Breast epithelium (tissue), 4 donors: ENCODE data around the gene BTAF1. TPM values are rescaled to one million over a fixed set of nuclear protein-coding genes. Genes with fewer than 3 reads are reported as not detected.
A peak's percentile ranks its signal among the peaks of the same experiment; 100 is the strongest.

ENCODE experiments used
- DNase-seq, 2 donors: peaks; one replicate each; pipeline ENCODE4 v3.0.0-alpha.2; 2019; ENCODE audit warnings: low spot score in 2 of 2
- H3K27ac ChIP-seq, 2 donors: fragments of 200-600 bp; sonication (generic) in 1 of 2; one replicate each; pipeline ENCODE4 v1.5.1; 2016 to 2019; ENCODE audit warnings: mild to moderate bottlenecking in 1 of 2
- H3K27me3 ChIP-seq, 2 donors: fragments of 200-600 bp; sonication (generic) in 1 of 2; one replicate each; pipeline versions ENCODE4 v1.5.1 to v1.6.0; 2017 to 2019; ENCODE audit warnings: control low read depth in 1 of 2, mild to moderate bottlenecking in 1 of 2
- H3K36me3 ChIP-seq: fragments of 200-600 bp; one replicate; pipeline ENCODE4 v1.5.1; 2019
- H3K4me1 ChIP-seq, 2 donors: fragments of 200-600 bp; sonication (generic); one replicate each; pipeline ENCODE4 v1.5.1; 2016 to 2019; ENCODE audit warnings: control low read depth in 1 of 2
- H3K4me3 ChIP-seq, 3 donors: fragments of 200-600 bp; sonication (generic); 1 replicate in 2 of 3; 2 replicates in 1 of 3; pipeline ENCODE4 v1.5.1; 2016 to 2019; ENCODE audit warnings: mild to moderate bottlenecking in 3 of 3, moderate library complexity in 2 of 3
- H3K9me3 ChIP-seq, 2 donors: fragments of 200-600 bp; sonication (generic) in 1 of 2; one replicate each; pipeline ENCODE4 v1.5.1; 2016 to 2019; ENCODE audit warnings: control low read depth in 1 of 2
- CTCF ChIP-seq, 3 donors: fragments of 450-650 bp; IDR thresholded peaks; one replicate each; pipeline ENCODE4 v1.5.1; 2016 to 2017; ENCODE audit warnings: antibody characterized with exemption in 3 of 3, mild to moderate bottlenecking in 3 of 3, moderate library complexity in 3 of 3
- POLR2A ChIP-seq: fragments of 450-650 bp; IDR thresholded peaks from one replicate; pipeline ENCODE4 v1.6.1; 2016; ENCODE audit warnings: antibody characterized with exemption, mild to moderate bottlenecking, moderate library complexity
- POLR2AphosphoS5 ChIP-seq, 3 donors: sonication (generic); formaldehyde crosslinking; IDR thresholded peaks; one replicate each; pipeline ENCODE4 v1.6.1; 2017; ENCODE audit warnings: antibody characterized with exemption in 3 of 3
- intact Hi-C: fragments of 100-400 bp; cut with DNase I; formaldehyde crosslinking; loops from one replicate; pipeline ENCODE4 v1.15.1; 2023; ENCODE audit warnings: low total_unique reads
- total RNA-seq, 3 donors: library from RNA; depleted of rRNA; stranded (reverse); fragments of >200 nt; gene quantifications; one replicate each; pipeline ENCODE4 v1.1.0, GENCODE V29; 2016

The BTAF1 gene
- total RNA-seq, 3 donors from 2014 or later, result 51.2 to 105 (median 64.2) TPM

DNA sequence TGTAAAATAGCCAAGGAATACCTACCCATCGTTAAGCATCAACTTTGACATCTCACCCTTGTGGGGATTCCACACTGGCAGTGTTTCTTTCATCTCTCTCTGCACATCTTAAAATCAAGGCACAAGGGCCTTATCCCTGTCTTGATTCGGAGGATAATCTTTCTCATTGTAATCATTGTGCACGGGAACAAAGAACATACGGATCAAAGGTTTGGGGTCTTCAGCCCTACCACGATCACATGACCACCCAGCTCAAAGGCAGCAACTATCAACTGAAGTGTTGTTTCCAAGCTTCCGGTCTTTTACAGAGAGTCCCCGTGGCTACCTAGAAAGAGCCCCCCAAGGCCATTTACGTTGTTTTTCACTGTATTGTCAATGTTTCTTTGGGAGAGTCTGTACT lies 26.1 kb upstream of the BTAF1 start:
- intact Hi-C loops, result no loop called here

GRCh38 chr10:91901784-91902677 lies 21.5 kb upstream of the BTAF1 start:
- no peaks in the 10 kb centered on the region for H3K27me3 ChIP-seq
- intact Hi-C loops, result no loop called here
- no peaks in the 10 kb centered on the region for H3K9me3 ChIP-seq
- DNase-seq, result no peak
- H3K36me3 ChIP-seq, result no peaks in the 10 kb centered on the region
- no peak overlapping the region for H3K27ac ChIP-seq
- no peaks in the 10 kb centered on the region for H3K4me1 ChIP-seq
- H3K4me3 ChIP-seq, result no peak overlapping the region
- no peak for TF ChIP-seq POLR2A
- no peak for TF ChIP-seq POLR2AphosphoS5 (IDR thresholded peaks at IDR 0.05)
- no peak for TF ChIP-seq CTCF (IDR thresholded peaks at IDR 0.05)

More for the DNA sequence above, 26.1 kb upstream of the BTAF1 start:
- Histone ChIP-seq H3K4me1 (no peaks in the 10 kb centered on the region), H3K9me3 (no peaks in the 10 kb centered on the region), H3K27ac (no peak overlapping the region), H3K36me3 (no peaks in the 10 kb centered on the region), H3K27me3 (no peaks in the 10 kb centered on the region), H3K4me3 (no peak overlapping the region)
- no peak for DNase-seq
- no peak for TF ChIP-seq POLR2A
- TF ChIP-seq CTCF (IDR thresholded peaks at IDR 0.05), result no peak
- no peak for TF ChIP-seq POLR2AphosphoS5 (IDR thresholded peaks at IDR 0.05)

- peak overlapping the region in 1 of 3 donors; percentile 97 for H3K4me3 ChIP-seq
- H3K4me1 ChIP-seq, result no peaks in the 10 kb centered on the region
- intact Hi-C loops, result no loop called here
- no peak for DNase-seq
- TF ChIP-seq POLR2AphosphoS5 (IDR thresholded peaks at IDR 0.05) (no peak), CTCF (IDR thresholded peaks at IDR 0.05) (no peak), POLR2A (no peak)
- H3K27me3 ChIP-seq, result no peaks in the 10 kb centered on the region
- no peaks in the 10 kb centered on the region for H3K9me3 ChIP-seq
- no peak overlapping the region for H3K27ac ChIP-seq
- no peaks in the 10 kb centered on the region for H3K36me3 ChIP-seq
These were observed 16.5 kb upstream of the BTAF1 start for GRCh38 chr10:91907033-91907594.

GRCh38 chr10:91907914-91908336 lies 15.6 kb upstream of the BTAF1 start:
- DNase-seq, result no peak
- Histone ChIP-seq H3K27ac (peak overlapping the region; percentile 60 to 78), H3K4me1 (no peaks in the 10 kb centered on the region), H3K27me3 (no peaks in the 10 kb centered on the region), H3K4me3 (peak overlapping the region; percentile 62 to 97 (median 79)), H3K36me3 (no peaks in the 10 kb centered on the region), H3K9me3 (no peaks in the 10 kb centered on the region)
- intact Hi-C loops, result no loop called here
- no peak for TF ChIP-seq CTCF (IDR thresholded peaks at IDR 0.05)
- no peak for TF ChIP-seq POLR2AphosphoS5 (IDR thresholded peaks at IDR 0.05)
- no peak for TF ChIP-seq POLR2A
